ENCODE data around the gene CLN5. TPM values are rescaled to one million over a fixed set of nuclear protein-coding genes. Genes with fewer than 3 reads are reported as not detected.

Gene CLN5
- total and polyA plus RNA-seq, 2 donors (not counting 3 experiments of a cell fraction or from before 2014, with no cell fraction given), result 16.5 to 22.7 TPM

DNA sequence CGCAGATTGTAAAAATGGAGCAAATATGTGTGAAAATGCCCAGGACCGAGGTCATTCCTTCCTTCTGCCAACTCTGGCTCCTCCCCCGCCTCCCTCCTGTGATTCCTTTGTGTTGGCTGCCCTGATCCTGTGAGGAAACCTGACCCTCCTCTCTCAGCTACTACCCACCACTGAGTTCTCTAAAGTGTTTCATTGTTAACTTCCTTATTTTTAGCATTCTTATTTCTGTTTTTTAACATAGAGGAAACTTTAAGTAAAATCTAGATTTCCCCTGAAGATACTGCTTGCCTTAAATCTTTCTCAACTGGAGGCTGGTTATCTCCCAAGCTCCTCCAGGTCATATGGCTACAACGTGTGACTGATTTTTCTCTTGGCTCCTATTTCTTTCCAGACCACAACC, 56.8 kb downstream of the CLN5 start:
- Histone ChIP-seq H3K36me3 (ENCODE audit: control insufficient read depth in 2 of 2, extremely low read depth in 1 of 2, insufficient read depth in 2 of 2, low read length in 2 of 2) (peaks cover 8 to 12% of the 10 kb centered on the region in 2 experiments), H3K9me1 (replicated peaks; ENCODE audit: control insufficient read depth, extremely low read depth, insufficient read depth, low read length) (no peaks in the 10 kb centered on the region), H3K27me3 (ENCODE audit: control insufficient read depth in 2 of 2, insufficient read depth in 2 of 2, low read length in 2 of 2) (no peaks in the 10 kb centered on the region), H3K27ac (ENCODE audit: insufficient read depth, low read depth, low read length) (no peak overlapping the region), H3K4me1 (ENCODE audit: control insufficient read depth, extremely low read depth, insufficient read depth, low read length) (no peaks in the 10 kb centered on the region), H2AFZ (ENCODE audit: low read depth, low read length) (no peak overlapping the region), H3K9ac (replicated peaks; ENCODE audit: extremely low read depth, insufficient read depth, low read length) (no peak overlapping the region), H4K20me1 (replicated peaks; ENCODE audit: control insufficient read depth, extremely low read depth, insufficient read depth, low read length) (no peaks in the 10 kb centered on the region), H3K79me2 (ENCODE audit: control insufficient read depth, insufficient read depth, low read length) (no peaks in the 10 kb centered on the region), H3K4me2 (ENCODE audit: insufficient read depth, low read length) (no peak overlapping the region), H3K9me3 (replicated peaks; ENCODE audit: control insufficient read depth, insufficient read depth, low read length) (no peaks in the 10 kb centered on the region), H3K4me3 (replicated peaks in 1 of 3; ENCODE audit: insufficient read depth in 1 of 3, low read depth in 1 of 3, low read length in 3 of 3) (no peak overlapping the region)
- DNase-seq (ENCODE audit: low read depth, low spot score), result no peak
- intact Hi-C loops (cut with micrococcal nuclease), result no loop called here
- ChIA-PET CTCF (interaction anchor here (2.8 kb wide), 1 partner anchor 430 kb away, joined by 12 read pairs; no protein-coding TSS in a partner anchor), POLR2A (no interaction called here)
- TF ChIP-seq GATA2 (IDR thresholded peaks at IDR 0.05; ENCODE audit: insufficient read depth, insufficient read length, low read depth, low read length), result no peak
- no peak for TF ChIP-seq POLR2A (IDR thresholded peaks at IDR 0.05; ENCODE audit: low read depth, low read length)
- TF ChIP-seq, protein P1, sequence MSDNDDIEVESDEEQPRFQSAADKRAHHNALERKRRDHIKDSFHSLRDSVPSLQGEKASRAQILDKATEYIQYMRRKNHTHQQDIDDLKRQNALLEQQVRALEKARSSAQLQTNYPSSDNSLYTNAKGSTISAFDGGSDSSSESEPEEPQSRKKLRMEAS (IDR thresholded peaks at IDR 0.05; ENCODE audit: insufficient read depth, insufficient read length), result no peak
- TF ChIP-seq MYC (IDR thresholded peaks at IDR 0.05; ENCODE audit: low read depth, low read length), result no peak
- no peak for TF ChIP-seq POLR2AphosphoS5 (IDR thresholded peaks at IDR 0.05; ENCODE audit: insufficient read depth, low read depth, low read length)
- no peak for TF ChIP-seq FOS (IDR thresholded peaks at IDR 0.05; ENCODE audit: borderline replicate concordance, insufficient read depth, low read length)
- TF ChIP-seq EZH2 (IDR thresholded peaks at IDR 0.05; ENCODE audit: borderline replicate concordance, low read depth, low read length, severe bottlenecking), result no peak
- no peak for TF ChIP-seq JUN (IDR thresholded peaks at IDR 0.05; ENCODE audit: borderline replicate concordance, insufficient read depth, insufficient read length, low read depth)
- TF ChIP-seq, protein P2, sequence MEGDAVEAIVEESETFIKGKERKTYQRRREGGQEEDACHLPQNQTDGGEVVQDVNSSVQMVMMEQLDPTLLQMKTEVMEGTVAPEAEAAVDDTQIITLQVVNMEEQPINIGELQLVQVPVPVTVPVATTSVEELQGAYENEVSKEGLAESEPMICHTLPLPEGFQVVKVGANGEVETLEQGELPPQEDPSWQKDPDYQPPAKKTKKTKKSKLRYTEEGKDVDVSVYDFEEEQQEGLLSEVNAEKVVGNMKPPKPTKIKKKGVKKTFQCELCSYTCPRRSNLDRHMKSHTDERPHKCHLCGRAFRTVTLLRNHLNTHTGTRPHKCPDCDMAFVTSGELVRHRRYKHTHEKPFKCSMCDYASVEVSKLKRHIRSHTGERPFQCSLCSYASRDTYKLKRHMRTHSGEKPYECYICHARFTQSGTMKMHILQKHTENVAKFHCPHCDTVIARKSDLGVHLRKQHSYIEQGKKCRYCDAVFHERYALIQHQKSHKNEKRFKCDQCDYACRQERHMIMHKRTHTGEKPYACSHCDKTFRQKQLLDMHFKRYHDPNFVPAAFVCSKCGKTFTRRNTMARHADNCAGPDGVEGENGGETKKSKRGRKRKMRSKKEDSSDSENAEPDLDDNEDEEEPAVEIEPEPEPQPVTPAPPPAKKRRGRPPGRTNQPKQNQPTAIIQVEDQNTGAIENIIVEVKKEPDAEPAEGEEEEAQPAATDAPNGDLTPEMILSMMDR (IDR thresholded peaks at IDR 0.05; ENCODE audit: extremely low read depth in 1 of 2, insufficient read depth in 1 of 2, low read depth in 1 of 2, low read length in 2 of 2), result no peak
- BruUV-seq (replicated peaks), result no TSS peak
- dilution Hi-C loops (cut with MboI; ENCODE audit: extremely low pct_ligation_motif_present, low sequenced_read_pairs), result no loop called here
- no peak for FAIRE-seq
